ENCODE measurements around the gene EEFSEC.

EEFSEC gene

GRCh38 chr3:128405554-128406277 is 252.4 kb downstream of the EEFSEC start:
- DNase-seq (ENCODE audit: insufficient read length) (no peak), FAIRE-seq (no peak)
- TF ChIP-seq POLR2AphosphoS5 (IDR thresholded peaks at IDR 0.05; ENCODE audit: low read depth, low read length) (no peak), POLR2A (IDR thresholded peaks at IDR 0.05; ENCODE audit: low read depth, low read length) (no peak), TAF1 (IDR thresholded peaks at IDR 0.05; ENCODE audit: borderline replicate concordance, low read depth, low read length) (no peak)

- TF ChIP-seq POLR2AphosphoS5 (IDR thresholded peaks at IDR 0.05; ENCODE audit: low read depth, low read length) (no peak), POLR2A (IDR thresholded peaks at IDR 0.05; ENCODE audit: low read depth, low read length) (no peak), TAF1 (IDR thresholded peaks at IDR 0.05; ENCODE audit: borderline replicate concordance, low read depth, low read length) (no peak)
- FAIRE-seq (no peak), DNase-seq (ENCODE audit: insufficient read length) (no peak)
Measured at GRCh38 chr3:128407247-128407646, 254.0 kb downstream of the EEFSEC start.

DNA sequence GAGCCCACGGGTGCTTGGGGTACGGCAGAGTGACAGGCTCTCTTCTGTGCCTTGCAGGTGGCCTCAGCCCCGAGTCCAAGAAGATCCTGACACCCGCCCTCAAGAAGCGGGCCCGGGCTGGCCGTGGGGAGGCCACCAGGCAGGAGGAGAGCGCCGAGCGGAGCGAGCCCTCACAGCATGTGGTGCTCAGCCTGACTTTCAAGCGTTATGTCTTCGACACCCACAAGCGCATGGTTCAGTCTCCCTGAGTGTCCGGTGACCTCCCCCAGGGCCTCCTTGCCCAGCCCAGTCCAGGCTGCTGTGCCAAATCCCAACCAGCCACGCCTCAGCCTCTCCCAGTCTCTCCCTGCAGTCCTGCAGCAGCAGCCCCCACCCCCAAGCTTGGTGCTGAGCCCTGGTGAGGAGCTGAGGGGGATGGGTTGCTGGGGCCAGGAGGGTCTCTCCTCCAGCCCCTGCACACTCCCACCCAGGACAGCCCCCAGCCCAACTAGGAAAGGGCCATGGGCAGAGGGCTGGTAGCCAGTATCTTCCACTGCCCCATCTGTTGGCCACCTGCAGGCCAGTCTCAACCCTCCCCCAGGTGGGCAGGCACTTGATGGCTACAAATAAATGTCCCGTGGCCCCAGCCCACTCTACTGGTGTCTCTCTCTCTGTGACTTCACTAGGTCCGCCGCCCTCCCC is 254.9 kb downstream of the EEFSEC start:
- TF ChIP-seq POLR2AphosphoS5 (IDR thresholded peaks at IDR 0.05; ENCODE audit: low read depth, low read length) (no peak), POLR2A (IDR thresholded peaks at IDR 0.05; ENCODE audit: low read depth, low read length) (no peak), TAF1 (IDR thresholded peaks at IDR 0.05; ENCODE audit: borderline replicate concordance, low read depth, low read length) (no peak)
- no peak for DNase-seq (ENCODE audit: insufficient read length)
- FAIRE-seq: no peak

- FAIRE-seq (no peak), DNase-seq (ENCODE audit: insufficient read length) (no peak)
- TF ChIP-seq POLR2AphosphoS5 (IDR thresholded peaks at IDR 0.05; ENCODE audit: low read depth, low read length) (no peak), POLR2A (IDR thresholded peaks at IDR 0.05; ENCODE audit: low read depth, low read length) (no peak), TAF1 (IDR thresholded peaks at IDR 0.05; ENCODE audit: borderline replicate concordance, low read depth, low read length) (no peak)
Measured at GRCh38 chr3:128408693-128409623, 255.7 kb downstream of the EEFSEC start.

DNA sequence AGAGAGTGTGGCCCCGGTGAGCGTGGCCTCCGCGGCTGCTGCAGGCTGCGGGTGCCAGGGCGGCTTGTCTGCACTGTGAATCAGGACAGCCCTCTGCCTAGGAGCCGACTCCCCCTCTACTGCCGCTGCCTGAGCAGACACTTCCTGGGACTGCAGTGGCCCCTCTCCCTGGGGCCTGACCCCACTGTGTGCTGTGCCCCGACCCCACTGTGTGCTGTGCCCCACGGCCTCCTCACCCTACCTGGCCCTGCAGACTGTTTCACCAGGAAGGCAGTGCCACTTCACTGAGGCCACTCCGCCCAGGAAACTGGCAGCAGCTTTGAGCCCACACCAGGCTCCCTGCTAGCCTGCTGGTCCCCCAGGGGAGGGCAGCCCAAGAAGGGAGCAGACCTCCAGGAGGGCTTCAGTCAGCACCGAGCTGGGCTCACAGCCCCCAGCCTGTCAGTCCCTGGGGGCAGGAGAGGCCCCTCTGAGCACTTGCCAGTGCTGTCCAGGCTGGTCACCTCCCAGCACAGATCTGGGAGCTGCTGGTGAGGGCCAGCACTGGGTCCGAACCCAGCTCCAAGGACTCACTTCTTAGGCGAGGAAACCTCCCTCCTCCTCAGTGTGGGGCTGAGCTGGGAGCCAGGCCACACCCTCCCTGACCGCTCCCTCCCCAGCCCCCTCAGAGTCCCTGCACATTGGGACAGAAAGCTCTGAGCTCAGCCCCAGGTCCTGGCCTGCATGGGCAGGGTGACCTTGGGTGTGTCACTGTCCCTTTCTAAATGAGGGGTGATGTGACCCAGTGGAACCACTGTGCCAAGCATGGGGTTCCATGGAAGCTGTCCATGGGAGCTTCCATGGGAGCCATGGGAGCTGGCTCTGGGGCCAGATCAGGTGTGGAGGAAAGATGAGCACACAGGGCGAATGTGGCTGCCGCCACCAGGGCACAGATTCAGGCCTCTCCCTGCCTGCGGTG is 256.6 kb downstream of the EEFSEC start:
- DNase-seq (ENCODE audit: insufficient read length): no peak
- TF ChIP-seq POLR2AphosphoS5 (IDR thresholded peaks at IDR 0.05; ENCODE audit: low read depth, low read length): no peak
- no peak for TF ChIP-seq POLR2A (IDR thresholded peaks at IDR 0.05; ENCODE audit: low read depth, low read length)
- TF ChIP-seq TAF1 (IDR thresholded peaks at IDR 0.05; ENCODE audit: borderline replicate concordance, low read depth, low read length): no peak
- no peak for FAIRE-seq

GRCh38 chr3:128410669-128411573 is 257.6 kb downstream of the EEFSEC start:
- TF ChIP-seq TAF1 (IDR thresholded peaks at IDR 0.05; ENCODE audit: borderline replicate concordance, low read depth, low read length) (no peak), POLR2AphosphoS5 (IDR thresholded peaks at IDR 0.05; ENCODE audit: low read depth, low read length) (no peak), POLR2A (IDR thresholded peaks at IDR 0.05; ENCODE audit: low read depth, low read length) (no peak)
- no peak for DNase-seq (ENCODE audit: insufficient read length)
- no peak for FAIRE-seq

GRCh38 chr3:128411574-128412064 is 258.3 kb downstream of the EEFSEC start:
- FAIRE-seq (no peak), DNase-seq (ENCODE audit: insufficient read length) (no peak)
- TF ChIP-seq POLR2A (IDR thresholded peaks at IDR 0.05; ENCODE audit: low read depth, low read length): no peak
- no peak for TF ChIP-seq POLR2AphosphoS5 (IDR thresholded peaks at IDR 0.05; ENCODE audit: low read depth, low read length)
- no peak for TF ChIP-seq TAF1 (IDR thresholded peaks at IDR 0.05; ENCODE audit: borderline replicate concordance, low read depth, low read length)

- FAIRE-seq: no peak
Measured at GRCh38 chr3:128412180-128413002, 259.1 kb downstream of the EEFSEC start.

GRCh38 chr3:128413003-128413370 is 259.7 kb downstream of the EEFSEC start:
- TF ChIP-seq POLR2A (IDR thresholded peaks at IDR 0.05; ENCODE audit: low read depth, low read length) (no peak), POLR2AphosphoS5 (IDR thresholded peaks at IDR 0.05; ENCODE audit: low read depth, low read length) (no peak), TAF1 (IDR thresholded peaks at IDR 0.05; ENCODE audit: borderline replicate concordance, low read depth, low read length) (no peak)
- FAIRE-seq (no peak), DNase-seq (ENCODE audit: insufficient read length) (no peak)

More at GRCh38 chr3:128412180-128413002, 259.1 kb downstream of the EEFSEC start:
- no peak for TF ChIP-seq TAF1 (IDR thresholded peaks at IDR 0.05; ENCODE audit: borderline replicate concordance, low read depth, low read length)
- DNase-seq (ENCODE audit: insufficient read length): no peak

All from GM12892 (cell line).